ENCODE results near the gene IGSF21.

Gene IGSF21

GRCh38 chr1:18297896-18298648 is 190.5 kb downstream of the IGSF21 start:
- no peak overlapping the region for H3K9ac ChIP-seq (ENCODE audit: insufficient read length)
- no peak overlapping the region for H3K27ac ChIP-seq
- no peak for DNase-seq (ENCODE audit: low read depth, low spot score)
- H3K4me3 ChIP-seq, result no peak overlapping the region
- H3K36me3 ChIP-seq (ENCODE audit: insufficient read depth, low read length), result no peaks in the 10 kb centered on the region
- H3K9me3 ChIP-seq (ENCODE audit: low read depth, low read length), result no peaks in the 10 kb centered on the region
- TF ChIP-seq FOXP2 (optimal IDR thresholded peaks at IDR 0.05; ENCODE audit: control extremely low read depth, extremely low read length, insufficient read depth) (no peak), POLR2AphosphoS5 (IDR thresholded peaks at IDR 0.05; ENCODE audit: borderline replicate concordance, low read depth, low read length) (no peak), EZH2 (IDR thresholded peaks at IDR 0.05) (no peak)

DNA sequence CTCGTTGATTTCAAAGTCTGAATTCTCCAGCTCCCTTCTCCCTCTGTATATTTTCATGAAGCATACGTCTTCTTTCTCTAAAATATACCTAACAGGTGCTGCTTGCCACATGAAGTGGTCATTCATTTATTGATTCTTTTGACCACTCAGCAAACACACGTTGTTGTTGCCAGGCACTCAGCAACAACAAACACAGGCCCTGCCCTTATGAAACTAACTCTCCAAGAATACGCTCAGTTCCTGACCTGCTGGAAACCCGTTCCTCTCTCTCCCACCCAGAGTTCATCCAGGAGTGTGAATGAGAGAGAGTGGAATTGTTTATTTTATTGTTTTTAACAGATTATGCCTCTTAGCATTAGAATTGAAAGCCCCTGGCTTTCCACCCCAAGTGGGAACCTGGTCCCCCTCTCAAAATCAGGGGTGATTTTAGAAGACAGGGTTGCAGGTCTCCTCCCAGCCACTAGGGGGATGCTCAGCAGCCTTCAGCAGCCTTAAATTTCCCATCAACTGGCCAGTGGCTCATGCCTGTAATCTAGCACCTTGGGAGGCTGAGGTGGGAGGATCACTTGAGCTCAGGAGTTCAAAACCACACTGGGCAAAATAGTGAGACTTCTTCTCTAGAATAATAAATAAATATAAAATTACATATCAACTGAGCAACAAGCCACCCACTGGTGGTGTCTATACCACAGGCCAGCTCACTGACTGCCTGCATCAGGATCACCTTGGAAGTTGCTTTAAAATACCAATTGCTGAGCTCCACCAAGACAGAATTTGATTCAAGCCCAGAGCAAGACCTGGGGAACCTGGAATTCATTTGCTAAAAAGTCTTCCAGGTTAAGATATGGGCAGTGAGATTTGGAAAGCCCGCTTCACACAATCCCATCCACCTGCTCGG is 192.1 kb downstream of the IGSF21 start:
- no peak for DNase-seq (ENCODE audit: low read depth, low spot score)
- no peaks in the 10 kb centered on the region for H3K36me3 ChIP-seq (ENCODE audit: insufficient read depth, low read length)
- no peaks in the 10 kb centered on the region for H3K9me3 ChIP-seq (ENCODE audit: low read depth, low read length)
- no peak overlapping the region for H3K4me3 ChIP-seq
- TF ChIP-seq FOXP2 (optimal IDR thresholded peaks at IDR 0.05; ENCODE audit: control extremely low read depth, extremely low read length, insufficient read depth) (no peak), POLR2AphosphoS5 (IDR thresholded peaks at IDR 0.05; ENCODE audit: borderline replicate concordance, low read depth, low read length) (no peak), EZH2 (IDR thresholded peaks at IDR 0.05) (no peak)
- no peak overlapping the region for H3K27ac ChIP-seq
- H3K9ac ChIP-seq (ENCODE audit: insufficient read length), result no peak overlapping the region

DNA sequence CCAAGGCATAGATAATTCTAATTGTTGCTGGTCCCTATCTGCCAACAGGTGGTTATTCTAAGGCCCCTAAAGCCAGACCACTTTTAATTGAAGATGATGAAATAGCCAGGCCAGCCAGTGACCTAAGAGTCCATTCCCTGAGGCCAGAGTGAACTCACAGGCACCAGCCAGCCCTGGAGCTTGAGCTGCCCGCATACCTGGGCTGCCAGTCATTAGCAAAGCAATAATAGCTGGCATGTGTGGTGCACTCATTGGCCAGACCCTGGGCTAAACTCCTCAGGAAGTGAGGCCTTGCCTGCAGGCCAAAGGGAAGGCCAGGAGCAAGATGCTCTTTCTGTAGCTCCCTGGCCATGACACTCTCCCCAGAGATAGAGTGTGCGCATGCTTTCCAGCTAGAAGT is 192.8 kb downstream of the IGSF21 start:
- Histone ChIP-seq H3K9ac (ENCODE audit: insufficient read length) (no peak overlapping the region), H3K27ac (no peak overlapping the region), H3K9me3 (ENCODE audit: low read depth, low read length) (no peaks in the 10 kb centered on the region), H3K36me3 (ENCODE audit: insufficient read depth, low read length) (no peaks in the 10 kb centered on the region), H3K4me3 (no peak overlapping the region)
- TF ChIP-seq POLR2AphosphoS5 (IDR thresholded peaks at IDR 0.05; ENCODE audit: borderline replicate concordance, low read depth, low read length) (no peak), EZH2 (IDR thresholded peaks at IDR 0.05) (no peak), FOXP2 (optimal IDR thresholded peaks at IDR 0.05; ENCODE audit: control extremely low read depth, extremely low read length, insufficient read depth) (no peak)
- DNase-seq (ENCODE audit: low read depth, low spot score), result no peak

DNA sequence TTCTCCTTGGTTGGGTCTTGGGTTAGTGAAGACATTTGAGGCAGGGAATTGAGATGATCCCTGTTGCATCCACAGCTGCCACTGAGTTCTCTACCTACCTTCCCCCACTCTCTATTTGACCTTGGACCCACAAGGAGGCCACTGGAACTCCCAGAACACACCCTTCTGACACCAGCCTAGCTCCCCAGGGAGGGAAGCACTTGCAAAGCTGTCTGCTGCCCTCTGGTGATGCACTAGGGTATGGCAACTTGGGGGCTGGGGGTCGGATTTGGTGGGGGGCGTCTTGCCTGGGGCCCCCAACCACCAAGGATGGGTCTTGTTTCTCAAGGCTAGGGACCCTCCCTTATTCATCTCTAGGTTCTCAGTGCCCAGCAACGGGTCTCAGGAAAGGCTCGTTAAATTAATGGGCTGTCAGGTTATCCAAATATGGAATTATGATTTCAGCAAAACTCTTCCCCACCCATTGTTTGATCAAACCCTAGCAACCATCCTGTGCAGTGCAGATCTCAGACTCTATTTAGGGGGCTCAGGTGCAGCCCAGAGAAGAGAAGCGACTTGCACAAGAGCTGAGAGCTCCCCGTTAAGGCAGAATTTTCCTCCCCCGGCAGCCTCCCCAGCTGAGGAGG is 195.3 kb downstream of the IGSF21 start:
- Histone ChIP-seq H3K36me3 (ENCODE audit: insufficient read depth, low read length) (no peaks in the 10 kb centered on the region), H3K9me3 (ENCODE audit: low read depth, low read length) (no peaks in the 10 kb centered on the region), H3K4me3 (no peak overlapping the region), H3K27ac (no peak overlapping the region), H3K9ac (ENCODE audit: insufficient read length) (no peak overlapping the region)
- no peak for TF ChIP-seq FOXP2 (optimal IDR thresholded peaks at IDR 0.05; ENCODE audit: control extremely low read depth, extremely low read length, insufficient read depth)
- TF ChIP-seq EZH2 (IDR thresholded peaks at IDR 0.05), result no peak
- no peak for TF ChIP-seq POLR2AphosphoS5 (IDR thresholded peaks at IDR 0.05; ENCODE audit: borderline replicate concordance, low read depth, low read length)
- DNase-seq (ENCODE audit: low read depth, low spot score), result no peak

GRCh38 chr1:18304151-18304869 is 196.7 kb downstream of the IGSF21 start:
- Histone ChIP-seq H3K9me3 (ENCODE audit: low read depth, low read length) (no peaks in the 10 kb centered on the region), H3K36me3 (ENCODE audit: insufficient read depth, low read length) (no peaks in the 10 kb centered on the region), H3K9ac (ENCODE audit: insufficient read length) (no peak overlapping the region), H3K4me3 (no peak overlapping the region), H3K27ac (no peak overlapping the region)
- no peak for TF ChIP-seq FOXP2 (optimal IDR thresholded peaks at IDR 0.05; ENCODE audit: control extremely low read depth, extremely low read length, insufficient read depth)
- no peak for TF ChIP-seq EZH2 (IDR thresholded peaks at IDR 0.05)
- no peak for TF ChIP-seq POLR2AphosphoS5 (IDR thresholded peaks at IDR 0.05; ENCODE audit: borderline replicate concordance, low read depth, low read length)
- no peak for DNase-seq (ENCODE audit: low read depth, low spot score)

DNA sequence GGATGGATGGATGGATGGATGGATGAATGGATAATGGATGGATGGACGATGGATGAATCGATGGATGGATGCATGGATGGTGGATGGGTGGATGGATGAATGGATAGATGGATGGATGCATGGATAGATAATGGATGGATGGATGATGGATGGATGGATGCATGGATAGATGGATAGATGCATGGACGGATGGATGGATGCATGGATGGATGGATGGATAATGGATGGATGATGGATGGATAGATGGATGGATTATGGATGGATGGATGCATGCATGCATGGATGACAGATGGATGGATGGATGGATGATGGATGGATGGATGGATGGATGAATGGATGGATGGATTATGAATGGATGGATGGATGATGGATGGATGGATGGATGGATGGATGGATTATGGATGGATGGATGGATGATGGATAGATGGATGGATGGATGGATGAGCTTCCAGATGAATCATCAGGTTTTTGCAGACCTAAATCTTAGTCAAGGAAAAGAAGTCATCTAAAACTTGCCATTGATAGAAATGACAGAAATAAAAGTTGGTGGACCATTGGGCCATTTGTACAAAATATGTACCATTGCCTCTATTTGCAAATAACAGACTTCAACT is 197.7 kb downstream of the IGSF21 start:
- H3K9me3 ChIP-seq (ENCODE audit: low read depth, low read length), result no peaks in the 10 kb centered on the region
- H3K4me3 ChIP-seq, result no peak overlapping the region

DNA sequence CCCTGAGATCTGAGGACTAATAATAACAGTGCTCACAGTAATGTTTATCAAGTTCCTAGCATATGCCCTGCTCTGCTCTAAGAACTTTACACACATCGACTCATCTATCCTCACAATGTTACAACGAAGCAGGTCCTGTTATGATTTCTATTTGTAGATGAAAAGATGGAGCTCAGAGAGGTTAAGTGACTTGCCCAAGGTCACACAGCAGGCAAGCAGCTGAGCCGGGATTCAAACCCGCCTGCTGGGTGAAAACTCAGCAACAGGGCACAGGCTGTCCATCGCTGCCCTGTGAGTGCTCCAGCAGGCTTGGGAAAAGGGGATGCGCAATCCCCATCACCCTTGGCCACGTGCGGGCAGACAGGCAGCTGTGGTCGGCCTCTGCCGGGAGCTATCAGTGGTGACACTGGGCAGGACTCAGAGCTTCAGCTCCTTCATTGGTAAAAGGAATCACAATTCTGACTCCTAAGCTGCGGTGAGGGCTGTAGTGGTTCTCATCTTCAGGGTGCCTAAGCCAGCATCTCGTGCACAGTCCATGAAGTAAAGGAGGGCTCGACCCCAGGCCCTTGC is 199.8 kb downstream of the IGSF21 start:
- Histone ChIP-seq H3K9ac (ENCODE audit: insufficient read length) (no peak overlapping the region), H3K36me3 (ENCODE audit: insufficient read depth, low read length) (no peaks in the 10 kb centered on the region), H3K9me3 (ENCODE audit: low read depth, low read length) (no peaks in the 10 kb centered on the region), H3K4me3 (no peak overlapping the region), H3K27ac (no peak overlapping the region)
- DNase-seq (ENCODE audit: low read depth, low spot score), result no peak
- no peak for TF ChIP-seq EZH2 (IDR thresholded peaks at IDR 0.05)
- no peak for TF ChIP-seq FOXP2 (optimal IDR thresholded peaks at IDR 0.05; ENCODE audit: control extremely low read depth, extremely low read length, insufficient read depth)
- TF ChIP-seq POLR2AphosphoS5 (IDR thresholded peaks at IDR 0.05; ENCODE audit: borderline replicate concordance, low read depth, low read length), result no peak

More for the DNA sequence above, 197.7 kb downstream of the IGSF21 start:
- no peak for DNase-seq (ENCODE audit: low read depth, low spot score)
- H3K27ac ChIP-seq, result no peak overlapping the region
- no peak for TF ChIP-seq POLR2AphosphoS5 (IDR thresholded peaks at IDR 0.05; ENCODE audit: borderline replicate concordance, low read depth, low read length)
- no peak for TF ChIP-seq FOXP2 (optimal IDR thresholded peaks at IDR 0.05; ENCODE audit: control extremely low read depth, extremely low read length, insufficient read depth)
- no peak for TF ChIP-seq EZH2 (IDR thresholded peaks at IDR 0.05)
- no peak overlapping the region for H3K9ac ChIP-seq (ENCODE audit: insufficient read length)
- no peaks in the 10 kb centered on the region for H3K36me3 ChIP-seq (ENCODE audit: insufficient read depth, low read length)

Data from SK-N-MC (cell line).